HCT116 (cell line): ENCODE data around the gene CADPS. TPM values are rescaled to one million over a fixed set of nuclear protein-coding genes. Genes with fewer than 3 reads are reported as not detected.

Source experiments
- ATAC-seq: fragments of 200-7000 bp; cut with Tn5 transposase; 2 replicates; pipeline ENCODE4 v1.9.1; 2020; ENCODE audit warnings: mild to moderate bottlenecking, moderate library complexity
- BruUV-seq: library from RNA; stranded (reverse); fragments of 400-500 nt; replicated peaks from 2 replicates; lab custom pipeline; 2021; lab: Mats Ljungman, UMichigan
- CTCF ChIA-PET: fragments of 300-600 bp; sonication (Branson Sonifier 250); formaldehyde crosslinking; loops from one replicate; lab custom pipeline; 2021; ENCODE audit warnings: antibody characterized with exemption; lab: Charles Lee
- POLR2A ChIA-PET: fragments of 300-600, 350-600 bp; sonication (Branson Sonifier 250); formaldehyde crosslinking; loops from one replicate; lab custom pipeline; 2021; ENCODE audit warnings: antibody characterized with exemption; lab: Charles Lee
- RAD21 ChIA-PET, 2 experiments: fragments of 300-600 bp; sonication (Branson Sonifier 250); formaldehyde crosslinking; loops; one replicate each; lab custom pipeline; 2023; ENCODE audit warnings: low total read pairs in 2 of 2; ENCODE audit not compliant: uncharacterized antibody in 2 of 2, unreplicated experiment in 2 of 2, low non-redundant PET in 1 of 2; lab: Charles Lee
- DNase-seq: peaks from one replicate; pipeline ENCODE4 v3.0.0-alpha.2; 2010; ENCODE audit warnings: low read depth, low spot score
- H2AFZ ChIP-seq: fragments of 200-600 bp; shearing (Covaris generic), sonication (generic); 2 replicates; pipeline ENCODE4 v1.6.1; 2017; ENCODE audit warnings: low read depth, mixed run types, mixed read lengths, antibody characterized with exemption, low read length; ENCODE audit not compliant: poor library complexity, severe bottlenecking
- H3K27ac ChIP-seq: 2 replicates; pipeline ENCODE4 v1.5.1; 2012; ENCODE audit warnings: low read depth, low read length
- H3K27me3 ChIP-seq: fragments of 200-600 bp; sonication (generic); 2 replicates; pipeline ENCODE4 v1.6.1; 2016; ENCODE audit warnings: mixed run types, low read length, mixed read lengths; ENCODE audit not compliant: insufficient read depth
- H3K36me3 ChIP-seq, 2 experiments: fragments of 200-500 bp in 1 of 2; fragments of 200-600 bp in 1 of 2; sonication (Bioruptor generic) in 1 of 2; sonication (generic) in 1 of 2; 2 replicates each; pipeline versions ENCODE4 v1.5.1 to v1.6.1; 2014 to 2016; ENCODE audit warnings: low read length in 2 of 2, inconsistent platforms in 1 of 2, mixed read lengths in 1 of 2, mixed run types in 1 of 2; ENCODE audit not compliant: insufficient read depth in 2 of 2, control insufficient read depth in 1 of 2
- H3K4me1 ChIP-seq, 2 experiments: fragments of 200-600 bp in 1 of 2; sonication (generic) in 1 of 2; 2 replicates each; pipeline versions ENCODE4 v1.5.1 to v1.6.1; 2012 to 2017; ENCODE audit warnings: low read length in 2 of 2, inconsistent platforms in 1 of 2, mild to moderate bottlenecking in 1 of 2, mixed read lengths in 1 of 2, mixed run types in 1 of 2, moderate library complexity in 1 of 2; ENCODE audit not compliant: insufficient read depth in 2 of 2, control insufficient read depth in 1 of 2
- H3K4me2 ChIP-seq: fragments of 200-600 bp; sonication (generic); 2 replicates; pipeline ENCODE4 v1.6.1; 2017; ENCODE audit warnings: mixed run types, low read length, mixed read lengths
- H3K4me3 ChIP-seq, 2 experiments: fragments of 200-600 bp in 1 of 2; sonication (generic) in 1 of 2; replicated peaks in 1 of 2; 2 replicates each; pipeline ENCODE4 v1.5.1; 2011 to 2016; ENCODE audit warnings: low read length in 2 of 2, control low read depth in 1 of 2, low read depth in 1 of 2, mild to moderate bottlenecking in 1 of 2, mixed read lengths in 1 of 2, mixed run types in 1 of 2
- H3K79me2 ChIP-seq: fragments of 200-600 bp; sonication (generic); 2 replicates; pipeline ENCODE4 v1.6.1; 2017; ENCODE audit warnings: mild to moderate bottlenecking, mixed run types, low read length, moderate library complexity, mixed read lengths; ENCODE audit not compliant: insufficient read depth
- H3K9ac ChIP-seq: fragments of 200-600 bp; sonication (generic); 2 replicates; pipeline ENCODE4 v1.6.1; 2016; ENCODE audit warnings: low read length, mixed read lengths
- H3K9me2 ChIP-seq: fragments of 200-600 bp; sonication (generic), shearing (Covaris generic); 2 replicates; pipeline ENCODE4 v1.6.1; 2017; ENCODE audit warnings: mixed run types, mild to moderate bottlenecking, moderate library complexity; ENCODE audit not compliant: insufficient read depth
- H3K9me3 ChIP-seq, 2 experiments: fragments of 200-500 bp in 1 of 2; fragments of 200-600 bp in 1 of 2; sonication (Bioruptor generic) in 1 of 2; sonication (generic) in 1 of 2; 2 replicates each; pipeline ENCODE4 v1.6.1; 2014 to 2017; ENCODE audit warnings: low read length in 2 of 2, mixed read lengths in 2 of 2, inconsistent platforms in 1 of 2, low read depth in 1 of 2, mild to moderate bottlenecking in 1 of 2, mixed run types in 1 of 2, moderate library complexity in 1 of 2; ENCODE audit not compliant: control insufficient read depth in 1 of 2, insufficient read depth in 1 of 2
- H4K20me1 ChIP-seq: fragments of 200-600 bp; sonication (generic), shearing (Covaris generic); 2 replicates; pipeline ENCODE4 v1.6.1; 2017; ENCODE audit warnings: mixed run types, mild to moderate bottlenecking, moderate library complexity; ENCODE audit not compliant: insufficient read depth
- CBX3 ChIP-seq: IDR thresholded peaks from 2 replicates; pipeline ENCODE4 v1.6.1; 2012; ENCODE audit warnings: low read depth
- JUND ChIP-seq: IDR thresholded peaks from 2 replicates; pipeline ENCODE4 v1.6.1; 2012
- POLR2A ChIP-seq: IDR thresholded peaks from 2 replicates; pipeline ENCODE4 v1.7.0; 2011; ENCODE audit warnings: borderline replicate concordance; ENCODE audit not compliant: insufficient read depth, insufficient read length; ENCODE audit errors: extremely low read depth
- POLR2AphosphoS5 ChIP-seq: IDR thresholded peaks from 2 replicates; pipeline ENCODE4 v1.6.1; 2011; ENCODE audit warnings: mild to moderate bottlenecking, low read depth, low read length, moderate library complexity
- RAD21 ChIP-seq: IDR thresholded peaks from 2 replicates; pipeline ENCODE4 v1.6.1; 2012; ENCODE audit warnings: low read depth, mild to moderate bottlenecking
- SIN3A ChIP-seq: IDR thresholded peaks from 2 replicates; pipeline ENCODE4 v1.6.1; 2012; ENCODE audit warnings: low read depth
- TCF7L2 ChIP-seq: IDR thresholded peaks from 2 replicates; pipeline ENCODE4 v1.7.0; 2011; ENCODE audit warnings: borderline replicate concordance, inconsistent platforms; ENCODE audit not compliant: insufficient read depth, insufficient read length; ENCODE audit errors: extremely low read depth
- YY1 ChIP-seq: IDR thresholded peaks from 2 replicates; pipeline ENCODE4 v1.6.1; 2011; ENCODE audit warnings: low read length, low read depth, moderate library complexity, mild to moderate bottlenecking; ENCODE audit not compliant: insufficient replicate concordance; ENCODE audit errors: extremely low read depth
- ZBTB33 ChIP-seq: IDR thresholded peaks from 2 replicates; pipeline ENCODE4 v1.6.1; 2011; ENCODE audit warnings: mild to moderate bottlenecking, low read length, moderate library complexity; ENCODE audit not compliant: insufficient replicate concordance; ENCODE audit errors: extremely low read depth
- ZFX ChIP-seq: fragments of 450-650 bp; IDR thresholded peaks from 2 replicates; pipeline ENCODE4 v1.6.1; 2017
- ZNF274 ChIP-seq: fragments of 200-500 bp; sonication (Bioruptor generic); IDR thresholded peaks from 2 replicates; pipeline ENCODE4 v1.6.1; 2014; ENCODE audit warnings: mild to moderate bottlenecking, low read depth, low read length, inconsistent platforms
- intact Hi-C: fragments of 100-400 bp; cut with micrococcal nuclease; formaldehyde crosslinking; loops from 2 replicates; pipeline ENCODE4 v1.10.0; 2022
- total RNA-seq: library from RNA; stranded (reverse); gene quantifications from one replicate; pipeline ENCODE4 v1.2.1, GENCODE V29; 2021; ENCODE audit not compliant: unreplicated experiment

CADPS gene
- total RNA-seq, 1 experiment from 2014 or later: not detected

- no TSS peak for BruUV-seq
- H3K79me2 ChIP-seq: no peaks in the 10 kb centered on the region
- ChIA-PET CTCF (no interaction called here), POLR2A (no interaction called here), RAD21 (no interaction called here)
- H2AFZ ChIP-seq: no peak overlapping the region
- no peaks in the 10 kb centered on the region for H4K20me1 ChIP-seq
- peaks cover 10% of the 10 kb centered on the region; the same call in 1 of the 2 replicates for H3K27me3 ChIP-seq
- intact Hi-C loops: loop anchor here (2.0 kb wide), 1 partner anchor 360 kb away; no protein-coding TSS in a partner anchor
- H3K4me1 ChIP-seq: no peaks in the 10 kb centered on the region
- no peak overlapping the region for H3K4me2 ChIP-seq
- no peaks in the 10 kb centered on the region for H3K9me2 ChIP-seq
- no peaks in the 10 kb centered on the region for H3K36me3 ChIP-seq
- H3K9ac ChIP-seq: no peak overlapping the region
- H3K4me3 ChIP-seq: no peak overlapping the region
- H3K27ac ChIP-seq: no peak overlapping the region
- no peak for ATAC-seq
- no peak for TF ChIP-seq YY1
- TF ChIP-seq, all 23 proteins: peak for 0
- DNase-seq: no peak
- H3K9me3 ChIP-seq: no peaks in the 10 kb centered on the region
Measured at GRCh38 chr3:62832553-62832952, 42.7 kb downstream of the CADPS start.

- Histone ChIP-seq H3K4me3 (no peak overlapping the region), H3K9me2 (no peaks in the 10 kb centered on the region), H3K9me3 (no peaks in the 10 kb centered on the region), H4K20me1 (no peaks in the 10 kb centered on the region), H3K27me3 (no peaks in the 10 kb centered on the region; the same call in 1 of the 2 replicates), H3K4me1 (no peaks in the 10 kb centered on the region), H3K9ac (no peak overlapping the region), H3K4me2 (no peak overlapping the region), H2AFZ (no peak overlapping the region), H3K79me2 (no peaks in the 10 kb centered on the region), H3K36me3 (no peaks in the 10 kb centered on the region), H3K27ac (no peak overlapping the region)
- no peak for DNase-seq
- ChIA-PET RAD21 (no interaction called here), POLR2A (no interaction called here), CTCF (no interaction called here)
- BruUV-seq: no TSS peak
- intact Hi-C loops: no loop called here
- no peak for TF ChIP-seq TCF7L2
- no peak for TF ChIP-seq ZNF274
- no peak for TF ChIP-seq POLR2AphosphoS5
- TF ChIP-seq JUND: no peak
- TF ChIP-seq ZBTB33: no peak
- no peak for TF ChIP-seq POLR2A
- no peak for TF ChIP-seq SIN3A
- no peak for TF ChIP-seq RAD21
- no peak for TF ChIP-seq ZFX
- no peak for TF ChIP-seq YY1
- no peak for TF ChIP-seq CBX3
- no peak for ATAC-seq
Measured at GRCh38 chr3:62830727-62831322, 44.4 kb downstream of the CADPS start.
